Nasal cavity respiratory epithelium epithelial cell of viscerocranial mucosa (primary cell): ENCODE measurements around the gene ALS2. TPM values are rescaled to one million over a fixed set of nuclear protein-coding genes. Genes with fewer than 3 reads are reported as not detected.

Source experiments
- total RNA-seq: library from RNA; depleted of rRNA; stranded (reverse); fragments of >200 nt; gene quantifications from 2 replicates; pipeline ENCODE4 v1.2.3, GENCODE V29; 2014

The ALS2 gene
- total RNA-seq, result 31.2 and 35.2 TPM in 2 replicates

GRCh38 chr2:201780674-201781493 lies at the start of gene ALS2:
TSS of gene ALS2 (minus strand) at chr2:201780933. CDS start at chr2:201768885, 12,048 bp downstream.

DNA sequence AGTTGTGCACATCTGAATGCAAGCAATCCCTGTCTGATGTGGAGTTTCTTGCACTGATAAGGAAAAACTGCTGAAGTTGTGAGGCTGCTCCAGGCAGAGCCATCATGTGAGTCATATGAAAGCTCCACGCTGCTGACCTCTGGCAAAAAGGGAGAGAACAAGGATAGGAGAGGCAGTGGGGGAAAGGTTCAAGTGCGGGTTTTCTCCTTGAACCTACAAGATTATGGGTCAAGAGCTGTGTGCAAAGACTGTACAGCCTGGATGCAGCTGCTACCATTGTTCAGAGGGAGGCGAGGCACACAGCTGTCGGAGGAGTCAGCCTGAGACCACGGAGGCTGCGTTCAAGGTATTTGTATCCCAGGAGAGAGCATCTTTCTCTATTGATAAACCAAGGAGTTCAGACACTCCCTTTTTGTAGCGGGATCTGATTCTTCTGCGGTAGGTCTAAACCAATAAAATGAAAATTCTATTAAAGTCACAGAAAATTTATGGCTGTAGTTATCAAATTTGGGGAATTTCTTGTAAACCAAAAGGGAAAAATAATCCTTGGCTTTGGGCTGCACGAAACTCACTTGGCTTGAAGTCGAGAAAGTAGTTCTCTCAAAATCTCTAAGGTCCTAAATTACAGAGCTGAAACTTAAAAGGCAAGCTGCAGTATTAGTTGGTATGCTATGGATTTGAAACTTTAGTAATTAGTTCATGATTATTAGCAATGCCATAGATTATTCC lies 25.9 kb upstream of the ALS2 start, which contains the start of gene CDK15:
Gene CDK15 (plus strand): TSS at position 96 of the 729 bp plus-strand sequence. CDS start 128 bp downstream, at position 224.

GRCh38 chr2:201698588-201699226 lies 82.0 kb downstream of the ALS2 start, which contains the start of gene MPP4:
TSS of gene MPP4 (minus strand) at chr2:201698644. CDS start at chr2:201693954, 4,690 bp downstream.

Other genes starting within 250 kb of the ALS2 start
- 26.3 and 27.7 TPM in 2 replicates for gene TMEM237, start 137.4 kb downstream of the ALS2 start, total RNA-seq
- under 0.01 and 0.07 TPM in 2 replicates for gene MPP4, start 82.3 kb downstream of the ALS2 start, total RNA-seq
- gene CDK15, start 25.6 kb upstream of the ALS2 start, total RNA-seq, result not detected in 2 replicates